ENCODE results near the gene KIF6. TPM values are rescaled to one million over a fixed set of nuclear protein-coding genes. Genes with fewer than 3 reads are reported as not detected.
A peak's percentile ranks its signal among the peaks of the same experiment; 100 is the strongest.

KIF6 gene
- total RNA-seq, 1 donor from 2014 or later = 2.7 TPM

DNA sequence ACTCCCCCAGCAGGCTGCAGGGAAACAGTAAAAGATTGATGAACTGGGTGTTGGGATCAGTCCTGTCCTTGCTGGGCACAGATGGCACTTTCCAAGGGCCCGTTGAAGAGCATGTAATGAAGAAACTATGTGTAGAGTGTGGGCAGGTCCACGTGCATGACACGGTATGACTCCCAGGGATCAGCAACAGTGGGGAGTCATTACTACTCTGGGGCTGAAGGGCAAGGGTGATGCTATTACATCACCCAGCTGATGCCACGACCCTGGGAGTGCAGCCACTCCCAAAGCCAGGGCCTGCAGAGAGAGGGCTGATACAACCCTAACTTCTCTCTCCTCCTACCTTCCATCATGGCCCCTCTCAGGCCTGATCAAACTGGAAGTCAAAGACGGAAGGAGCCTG, 431.1 kb downstream of the KIF6 start:
- H3K4me1 ChIP-seq = peaks cover 16% of the 10 kb centered on the region
- no peaks in the 10 kb centered on the region for H3K36me3 Mint-ChIP-seq
- no peak for DNase-seq (ENCODE audit: low spot score)
- no peaks in the 10 kb centered on the region for H3K9me3 Mint-ChIP-seq
- peaks cover 23% of the 10 kb centered on the region for H3K27me3 ChIP-seq
- no peak overlapping the region for H3K4me3 Mint-ChIP-seq
- peaks cover 9% of the 10 kb centered on the region for H3K27me3 Mint-ChIP-seq (ENCODE audit: insufficient read depth, low read depth)
- H3K4me1 Mint-ChIP-seq = peaks cover 9% of the 10 kb centered on the region
- TF ChIP-seq, protein P1, sequence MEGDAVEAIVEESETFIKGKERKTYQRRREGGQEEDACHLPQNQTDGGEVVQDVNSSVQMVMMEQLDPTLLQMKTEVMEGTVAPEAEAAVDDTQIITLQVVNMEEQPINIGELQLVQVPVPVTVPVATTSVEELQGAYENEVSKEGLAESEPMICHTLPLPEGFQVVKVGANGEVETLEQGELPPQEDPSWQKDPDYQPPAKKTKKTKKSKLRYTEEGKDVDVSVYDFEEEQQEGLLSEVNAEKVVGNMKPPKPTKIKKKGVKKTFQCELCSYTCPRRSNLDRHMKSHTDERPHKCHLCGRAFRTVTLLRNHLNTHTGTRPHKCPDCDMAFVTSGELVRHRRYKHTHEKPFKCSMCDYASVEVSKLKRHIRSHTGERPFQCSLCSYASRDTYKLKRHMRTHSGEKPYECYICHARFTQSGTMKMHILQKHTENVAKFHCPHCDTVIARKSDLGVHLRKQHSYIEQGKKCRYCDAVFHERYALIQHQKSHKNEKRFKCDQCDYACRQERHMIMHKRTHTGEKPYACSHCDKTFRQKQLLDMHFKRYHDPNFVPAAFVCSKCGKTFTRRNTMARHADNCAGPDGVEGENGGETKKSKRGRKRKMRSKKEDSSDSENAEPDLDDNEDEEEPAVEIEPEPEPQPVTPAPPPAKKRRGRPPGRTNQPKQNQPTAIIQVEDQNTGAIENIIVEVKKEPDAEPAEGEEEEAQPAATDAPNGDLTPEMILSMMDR (IDR thresholded peaks at IDR 0.05) = no peak
- TF ChIP-seq EZH2phosphoT487 (IDR thresholded peaks at IDR 0.05) = no peak
- no peak for TF ChIP-seq EZH2 (IDR thresholded peaks at IDR 0.05)
- H3K9me3 ChIP-seq (ENCODE audit: low read depth) = no peaks in the 10 kb centered on the region
- H3K79me2 ChIP-seq (ENCODE audit: low read depth) = no peaks in the 10 kb centered on the region
- H3K4me3 ChIP-seq = no peak overlapping the region
- no peaks in the 10 kb centered on the region for H3K36me3 ChIP-seq
- peak overlapping the region; percentile 8 for H3K27ac Mint-ChIP-seq
- no peaks in the 10 kb centered on the region for H4K20me1 ChIP-seq (ENCODE audit: low read depth)
- H3K9ac ChIP-seq = no peak overlapping the region
- no peaks in the 10 kb centered on the region for H3F3A ChIP-seq (ENCODE audit: low read depth)
- no peak overlapping the region for H3K4me2 ChIP-seq
- no peak overlapping the region for H3K27ac ChIP-seq
- no peak overlapping the region for H2AFZ ChIP-seq (replicated peaks)

DNA sequence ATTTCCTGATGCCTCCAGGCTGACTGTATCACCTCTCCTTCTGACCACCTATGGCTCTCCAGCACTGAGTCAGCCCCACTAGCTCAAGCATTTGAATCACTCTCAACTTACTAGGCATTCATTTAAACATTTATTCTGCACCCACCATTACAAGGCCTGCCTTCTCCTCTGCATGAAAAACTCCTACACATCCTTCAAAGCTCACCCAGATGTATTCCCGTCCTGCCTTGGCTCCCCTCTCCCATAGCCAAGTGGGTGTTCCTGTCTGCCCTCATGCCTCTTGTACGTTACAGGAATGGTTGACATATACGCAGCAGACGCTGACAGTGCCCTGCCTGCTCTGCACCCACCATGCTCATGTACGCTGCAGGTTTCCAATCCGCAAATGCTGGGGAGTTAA, 432.6 kb downstream of the KIF6 start:
- no peaks in the 10 kb centered on the region for H4K20me1 ChIP-seq (ENCODE audit: low read depth)
- H3K4me1 ChIP-seq = peaks cover 14% of the 10 kb centered on the region
- H2AFZ ChIP-seq (replicated peaks) = no peak overlapping the region
- H3K9ac ChIP-seq = no peak overlapping the region
- no peak overlapping the region for H3K27ac ChIP-seq
- H3K27me3 Mint-ChIP-seq (ENCODE audit: insufficient read depth, low read depth) = peaks cover 9% of the 10 kb centered on the region
- H3K4me2 ChIP-seq = no peak overlapping the region
- H3K36me3 Mint-ChIP-seq = no peaks in the 10 kb centered on the region
- no peaks in the 10 kb centered on the region for H3K9me3 Mint-ChIP-seq
- H3K4me1 Mint-ChIP-seq = peaks cover 9% of the 10 kb centered on the region
- H3K9me3 ChIP-seq (ENCODE audit: low read depth) = no peaks in the 10 kb centered on the region
- no peak overlapping the region for H3K4me3 ChIP-seq
- H3K79me2 ChIP-seq (ENCODE audit: low read depth) = no peaks in the 10 kb centered on the region
- no peaks in the 10 kb centered on the region for H3F3A ChIP-seq (ENCODE audit: low read depth)
- no peak overlapping the region for H3K27ac Mint-ChIP-seq
- TF ChIP-seq EZH2 (IDR thresholded peaks at IDR 0.05) (no peak), EZH2phosphoT487 (IDR thresholded peaks at IDR 0.05) (no peak)
- TF ChIP-seq, protein P1 (IDR thresholded peaks at IDR 0.05) = no peak
- no peaks in the 10 kb centered on the region for H3K36me3 ChIP-seq
- peaks cover 23% of the 10 kb centered on the region for H3K27me3 ChIP-seq
- no peak for DNase-seq (ENCODE audit: low spot score)
- H3K4me3 Mint-ChIP-seq = no peak overlapping the region

DNA sequence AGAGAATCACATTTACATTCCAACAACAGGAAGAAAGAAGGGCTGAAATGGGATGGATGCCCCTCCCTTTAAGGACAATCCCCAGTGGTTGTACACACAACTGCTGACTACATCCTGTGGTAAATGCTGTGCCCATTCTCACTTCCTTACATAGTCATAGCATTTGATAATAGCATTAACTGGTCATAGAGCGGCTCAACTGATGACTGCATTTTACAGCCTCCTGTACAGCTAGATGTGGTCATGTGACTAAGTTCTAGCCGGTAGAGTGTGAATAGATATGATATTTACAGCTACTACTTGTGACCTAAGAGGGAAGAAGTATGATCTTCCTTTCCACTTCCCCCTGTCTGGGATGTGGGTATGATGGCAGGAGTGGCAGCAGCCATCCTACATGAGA, 435.7 kb downstream of the KIF6 start:
- Histone ChIP-seq H3K79me2 (ENCODE audit: low read depth) (no peaks in the 10 kb centered on the region), H3K4me1 (peaks cover 11% of the 10 kb centered on the region), H3K27ac (no peak overlapping the region), H3F3A (ENCODE audit: low read depth) (no peaks in the 10 kb centered on the region), H3K9ac (no peak overlapping the region), H3K27me3 (peaks cover 23% of the 10 kb centered on the region), H3K9me3 (ENCODE audit: low read depth) (no peaks in the 10 kb centered on the region), H3K36me3 (no peaks in the 10 kb centered on the region), H2AFZ (replicated peaks) (no peak overlapping the region), H3K4me3 (no peak overlapping the region), H4K20me1 (ENCODE audit: low read depth) (no peaks in the 10 kb centered on the region), H3K4me2 (no peak overlapping the region)
- Mint-ChIP-seq H3K36me3 (no peaks in the 10 kb centered on the region), H3K27me3 (ENCODE audit: insufficient read depth, low read depth) (peaks cover 7% of the 10 kb centered on the region), H3K27ac (no peak overlapping the region), H3K4me3 (no peak overlapping the region), H3K4me1 (peaks cover 4% of the 10 kb centered on the region), H3K9me3 (no peaks in the 10 kb centered on the region)
- no peak for DNase-seq (ENCODE audit: low spot score)
- TF ChIP-seq EZH2 (IDR thresholded peaks at IDR 0.05) = no peak
- TF ChIP-seq, protein P1 (IDR thresholded peaks at IDR 0.05) = no peak
- TF ChIP-seq EZH2phosphoT487 (IDR thresholded peaks at IDR 0.05) = no peak

All from neural progenitor cell (in vitro differentiated cells).